Activated T-cell treated with anti-CD3 and anti-CD28 coated beads, Interleukin-2, amount 50 U/mL, for 72 hours (primary cell): ENCODE measurements around the gene GYS1. TPM values are rescaled to one million over a fixed set of nuclear protein-coding genes. Genes with fewer than 3 reads are reported as not detected.

Experiments used
- ATAC-seq, 2 donors: fragments of 150-1000 bp; cut with Tn5 transposase; replicated peaks in 1 of 2; 2 replicates each; pipeline ENCODE4 v1.10.0; 2021; ENCODE audit warnings: moderate library complexity in 2 of 2, mild to moderate bottlenecking in 1 of 2
- DNase-seq, 2 donors: peaks; one replicate each; pipeline ENCODE4 v3.0.0; 2021 to 2022; ENCODE audit warnings: mixed read lengths in 1 of 2
- H3K27ac Mint-ChIP-seq: one replicate; pipeline ENCODE4 v1.8.0; 2022; ENCODE audit warnings: mild to moderate bottlenecking, moderate library complexity, mixed read lengths
- H3K27me3 Mint-ChIP-seq: one replicate; pipeline ENCODE4 v1.8.0; 2022; ENCODE audit warnings: low read depth, mixed read lengths
- H3K36me3 Mint-ChIP-seq, 2 donors: one replicate each; pipeline ENCODE4 v1.8.0; 2022; ENCODE audit warnings: mixed read lengths in 2 of 2, mild to moderate bottlenecking in 1 of 2; ENCODE audit not compliant: insufficient read depth in 2 of 2
- H3K4me1 Mint-ChIP-seq: one replicate; pipeline ENCODE4 v1.8.0; 2022; ENCODE audit warnings: low read depth, mixed read lengths
- H3K4me3 Mint-ChIP-seq, 2 donors: one replicate each; pipeline ENCODE4 v1.8.0; 2022; ENCODE audit warnings: mild to moderate bottlenecking in 2 of 2, mixed read lengths in 2 of 2, moderate library complexity in 2 of 2
- H3K9me3 Mint-ChIP-seq, 2 donors: one replicate each; pipeline ENCODE4 v1.8.0; 2022; ENCODE audit warnings: mixed read lengths in 2 of 2
- total RNA-seq, 2 donors: library from RNA; stranded (reverse); gene quantifications; one replicate each; pipeline ENCODE4 v1.2.3, GENCODE V29; 2022

GYS1 gene
- total RNA-seq, 2 donors from 2014 or later, result 25.9 to 29.4 TPM

- Mint-ChIP-seq H3K27ac (no peak overlapping the region), H3K9me3 (no peaks in the 10 kb centered on the region), H3K27me3 (no peaks in the 10 kb centered on the region), H3K4me3 (no peak overlapping the region), H3K36me3 (peaks cover 1 to 8% of the 10 kb centered on the region in 2 donors), H3K4me1 (no peaks in the 10 kb centered on the region)
- ATAC-seq (no peak), DNase-seq (no peak)
These were observed 18.1 kb upstream of the GYS1 start for GRCh38 chr19:49011194-49011593.

DNA sequence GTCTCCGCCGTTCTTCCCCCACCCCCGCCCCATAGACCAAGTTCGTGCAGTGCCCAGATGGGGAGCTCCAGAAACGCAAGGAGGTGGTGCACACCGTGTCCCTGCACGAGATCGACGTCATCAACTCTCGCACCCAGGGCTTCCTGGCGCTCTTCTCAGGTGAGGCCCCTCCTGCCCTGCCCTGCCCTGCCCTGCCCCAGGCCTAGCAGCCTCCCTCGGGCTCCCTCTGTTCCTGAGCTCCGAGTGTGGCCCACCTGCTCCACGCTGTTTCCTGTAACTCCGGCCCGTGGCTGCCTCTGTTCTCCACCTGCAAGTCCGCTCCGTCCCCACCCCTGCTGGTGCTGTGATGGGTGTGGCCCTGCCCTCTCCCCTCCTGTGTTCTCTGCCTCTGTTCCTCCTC lies 17.3 kb upstream of the GYS1 start:
- Mint-ChIP-seq H3K27ac (no peak overlapping the region), H3K4me3 (no peak overlapping the region), H3K36me3 (peaks cover 1 to 6% of the 10 kb centered on the region in 2 donors), H3K9me3 (no peaks in the 10 kb centered on the region), H3K4me1 (no peaks in the 10 kb centered on the region), H3K27me3 (no peaks in the 10 kb centered on the region)
- DNase-seq (no peak), ATAC-seq (no peak)

DNA sequence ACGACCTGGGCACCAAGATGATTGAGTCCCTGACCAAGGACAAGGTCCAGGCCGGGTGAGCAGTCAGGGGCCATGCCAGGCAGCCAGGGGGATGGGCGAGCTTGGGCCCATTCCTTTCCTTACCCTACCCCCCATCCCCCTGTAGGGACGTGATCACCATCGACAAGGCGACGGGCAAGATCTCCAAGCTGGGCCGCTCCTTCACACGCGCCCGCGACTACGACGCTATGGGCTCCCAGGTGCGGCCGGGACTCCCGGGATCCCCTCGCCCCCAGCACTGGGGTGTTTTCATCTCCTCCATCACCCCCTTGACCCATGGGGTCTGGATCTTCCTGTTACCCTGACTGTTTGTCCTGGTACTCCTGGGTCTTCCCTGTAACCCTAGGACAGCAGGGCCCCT lies 16.7 kb upstream of the GYS1 start:
- no peaks in the 10 kb centered on the region for H3K4me1 Mint-ChIP-seq
- ATAC-seq, result no peak
- H3K27me3 Mint-ChIP-seq, result no peaks in the 10 kb centered on the region
- DNase-seq, result no peak
- H3K36me3 Mint-ChIP-seq, result peaks cover 4 to 6% of the 10 kb centered on the region in 2 donors
- H3K4me3 Mint-ChIP-seq, result no peak overlapping the region
- H3K9me3 Mint-ChIP-seq, result no peaks in the 10 kb centered on the region
- no peak overlapping the region for H3K27ac Mint-ChIP-seq

DNA sequence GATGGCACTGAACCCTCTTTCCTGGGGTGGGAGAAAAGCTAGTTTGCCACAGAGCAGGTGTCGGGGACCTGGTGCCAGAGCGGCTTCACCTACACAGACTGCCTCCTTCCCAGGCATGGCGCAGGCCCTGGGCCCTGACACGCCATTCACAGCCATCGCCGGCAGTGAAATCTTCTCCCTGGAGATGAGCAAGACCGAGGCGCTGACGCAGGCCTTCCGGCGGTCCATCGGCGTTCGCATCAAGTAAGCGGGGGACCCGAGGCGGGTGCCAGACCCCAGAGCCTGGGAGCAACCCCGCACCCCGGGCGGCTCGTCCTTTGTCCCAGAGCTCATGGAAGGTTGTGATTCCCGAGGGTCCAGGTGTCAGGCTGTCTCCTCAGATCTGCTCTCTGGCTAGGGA lies 13.8 kb upstream of the GYS1 start:
- Mint-ChIP-seq H3K36me3 (peaks cover 5 to 11% of the 10 kb centered on the region in 2 donors), H3K27me3 (no peaks in the 10 kb centered on the region)

DNA sequence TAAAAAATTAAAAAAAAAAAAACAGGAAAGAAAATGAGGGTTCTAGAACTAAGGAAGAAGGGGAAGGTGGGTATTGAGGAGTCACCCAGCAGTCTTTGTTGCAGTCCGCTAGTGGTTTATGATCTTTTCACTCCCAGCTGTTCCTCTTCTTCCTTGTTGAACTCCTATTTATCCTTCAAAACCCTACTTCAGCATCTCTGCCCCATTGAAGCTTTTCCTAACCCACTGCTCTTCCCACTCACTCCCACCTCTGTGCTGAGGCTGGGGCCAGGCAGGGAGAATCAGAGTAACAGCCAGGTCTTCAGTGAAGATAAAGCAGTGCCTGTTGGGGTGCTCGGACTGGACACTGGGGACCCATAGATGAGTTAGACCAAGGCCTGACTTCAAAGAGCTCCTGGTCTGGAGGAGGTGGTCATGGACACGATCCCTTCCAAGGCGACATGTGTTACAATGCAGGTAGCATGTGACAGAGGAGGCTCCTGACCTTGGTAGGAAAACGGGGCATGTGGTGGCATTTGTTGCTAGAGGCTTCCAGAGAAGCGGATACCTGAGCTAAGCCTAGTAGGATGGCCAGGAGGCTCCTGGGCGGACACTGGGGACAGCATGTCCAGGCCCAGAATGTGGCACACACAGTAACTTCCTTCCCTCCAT lies 12.0 kb upstream of the GYS1 start:
- no peak for DNase-seq
- Mint-ChIP-seq H3K9me3 (no peaks in the 10 kb centered on the region), H3K27ac (no peak overlapping the region), H3K4me1 (no peaks in the 10 kb centered on the region), H3K36me3 (peaks cover 5 to 6% of the 10 kb centered on the region in 2 donors), H3K4me3 (no peak overlapping the region), H3K27me3 (no peaks in the 10 kb centered on the region)
- no peak for ATAC-seq

More for the DNA sequence above, 13.8 kb upstream of the GYS1 start:
- Mint-ChIP-seq H3K27ac (no peak overlapping the region), H3K9me3 (no peaks in the 10 kb centered on the region), H3K4me1 (no peaks in the 10 kb centered on the region), H3K4me3 (no peak overlapping the region)
- ATAC-seq, result no peak
- DNase-seq, result no peak

DNA sequence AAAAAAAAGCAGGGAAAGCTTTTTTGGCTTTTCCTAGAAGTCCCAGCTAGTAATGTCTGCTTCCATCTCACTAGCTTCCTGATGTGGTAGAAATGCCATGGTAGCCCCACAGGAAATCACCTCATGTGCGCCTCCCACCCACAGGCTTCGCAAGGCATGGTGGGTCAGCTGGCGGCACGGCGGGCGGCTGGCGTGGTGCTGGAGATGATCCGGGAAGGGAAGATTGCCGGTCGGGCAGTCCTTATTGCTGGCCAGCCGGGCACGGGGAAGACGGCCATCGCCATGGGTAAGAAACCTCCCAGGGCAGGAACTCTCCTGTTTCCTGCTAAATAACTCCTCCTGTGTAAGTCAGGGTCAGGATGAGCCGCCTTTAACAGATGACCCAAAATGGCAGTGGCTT lies 11.0 kb upstream of the GYS1 start:
- Mint-ChIP-seq H3K27ac (no peak overlapping the region), H3K27me3 (no peaks in the 10 kb centered on the region), H3K4me1 (peaks cover 8% of the 10 kb centered on the region), H3K36me3 (peaks cover 4 to 6% of the 10 kb centered on the region in 2 donors), H3K9me3 (no peaks in the 10 kb centered on the region), H3K4me3 (no peak overlapping the region)
- DNase-seq (no peak), ATAC-seq (no peak)

GRCh38 chr19:48999481-49000325 lies 6.6 kb upstream of the GYS1 start:
- Mint-ChIP-seq H3K27me3 (no peaks in the 10 kb centered on the region), H3K4me1 (peaks cover 26% of the 10 kb centered on the region), H3K27ac (no peak overlapping the region), H3K9me3 (no peaks in the 10 kb centered on the region), H3K4me3 (no peak overlapping the region), H3K36me3 (peaks cover 1 to 10% of the 10 kb centered on the region in 2 donors)
- ATAC-seq (peak; percentile 73 to 88), DNase-seq (peak; percentile 67 to 71)

- Mint-ChIP-seq H3K36me3 (peaks cover 3 to 7% of the 10 kb centered on the region in 2 donors), H3K4me1 (peaks cover 39% of the 10 kb centered on the region), H3K4me3 (no peak overlapping the region), H3K27ac (no peak overlapping the region), H3K9me3 (no peaks in the 10 kb centered on the region), H3K27me3 (no peaks in the 10 kb centered on the region)
- peak; percentile 65 to 73 for DNase-seq
- no peak for ATAC-seq
These were observed 4.9 kb upstream of the GYS1 start for GRCh38 chr19:48997972-48998371.

DNA sequence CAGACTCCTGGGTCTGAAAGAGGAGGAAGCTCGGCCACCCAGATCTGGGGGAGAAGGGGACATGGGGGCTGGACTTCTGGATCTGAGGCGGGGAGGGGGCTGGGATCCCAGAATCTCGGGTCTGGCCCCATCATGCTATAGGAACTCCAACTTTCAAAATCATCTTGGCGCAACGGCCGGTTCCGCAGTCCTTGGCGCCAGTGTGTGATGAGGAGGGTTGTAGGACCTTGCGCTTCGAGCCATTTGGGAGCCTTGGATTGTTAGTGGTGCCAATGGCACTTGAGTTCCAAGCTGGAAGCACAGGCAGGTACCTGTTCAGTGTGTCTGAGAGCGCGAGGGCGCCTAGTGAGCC lies 902 bp upstream of the GYS1 start:
- ATAC-seq, result no peak
- H3K27ac Mint-ChIP-seq, result peak overlapping the region; percentile 91

GRCh38 chr19:48992581-48993174 lies 431 bp downstream of the GYS1 start:
- Mint-ChIP-seq H3K27ac (peak overlapping the region; percentile 34), H3K4me1 (peaks cover 46% of the 10 kb centered on the region), H3K4me3 (peak overlapping the region; percentile 90 to 99), H3K36me3 (peaks cover 7% of the 10 kb centered on the region in 2 donors), H3K9me3 (no peaks in the 10 kb centered on the region), H3K27me3 (no peaks in the 10 kb centered on the region)
- peak; percentile 37 for DNase-seq
- ATAC-seq, result no peak

More for the DNA sequence above, 902 bp upstream of the GYS1 start:
- Mint-ChIP-seq H3K27me3 (no peaks in the 10 kb centered on the region), H3K9me3 (no peaks in the 10 kb centered on the region), H3K36me3 (peaks cover 2 to 7% of the 10 kb centered on the region in 2 donors), H3K4me1 (peaks cover 46% of the 10 kb centered on the region), H3K4me3 (peak overlapping the region; percentile 90 to 99)
- no peak for DNase-seq

- Mint-ChIP-seq H3K36me3 (peaks cover 7 to 8% of the 10 kb centered on the region in 2 donors), H3K4me1 (peaks cover 50% of the 10 kb centered on the region), H3K4me3 (peak overlapping the region; percentile 90 to 99), H3K27me3 (no peaks in the 10 kb centered on the region), H3K9me3 (no peaks in the 10 kb centered on the region), H3K27ac (peak overlapping the region; percentile 34)
- no peak for DNase-seq
- no peak for ATAC-seq
These were observed 1.1 kb downstream of the GYS1 start for GRCh38 chr19:48991873-48992580.

- Mint-ChIP-seq H3K4me3 (no peak overlapping the region), H3K9me3 (no peaks in the 10 kb centered on the region), H3K27ac (no peak overlapping the region), H3K4me1 (peaks cover 51% of the 10 kb centered on the region), H3K36me3 (peaks cover 7 to 8% of the 10 kb centered on the region in 2 donors), H3K27me3 (no peaks in the 10 kb centered on the region)
- DNase-seq (no peak), ATAC-seq (no peak)
These were observed 2.0 kb downstream of the GYS1 start for GRCh38 chr19:48991011-48991609.
